ENCODE data around the gene GEN1.

Gene GEN1

GRCh38 chr2:17762451-17762850 is 8.5 kb downstream of the GEN1 start:
- TF ChIP-seq REST (IDR thresholded peaks at IDR 0.05; ENCODE audit: low read depth) (no peak), USF1 (IDR thresholded peaks at IDR 0.05) (no peak)

DNA sequence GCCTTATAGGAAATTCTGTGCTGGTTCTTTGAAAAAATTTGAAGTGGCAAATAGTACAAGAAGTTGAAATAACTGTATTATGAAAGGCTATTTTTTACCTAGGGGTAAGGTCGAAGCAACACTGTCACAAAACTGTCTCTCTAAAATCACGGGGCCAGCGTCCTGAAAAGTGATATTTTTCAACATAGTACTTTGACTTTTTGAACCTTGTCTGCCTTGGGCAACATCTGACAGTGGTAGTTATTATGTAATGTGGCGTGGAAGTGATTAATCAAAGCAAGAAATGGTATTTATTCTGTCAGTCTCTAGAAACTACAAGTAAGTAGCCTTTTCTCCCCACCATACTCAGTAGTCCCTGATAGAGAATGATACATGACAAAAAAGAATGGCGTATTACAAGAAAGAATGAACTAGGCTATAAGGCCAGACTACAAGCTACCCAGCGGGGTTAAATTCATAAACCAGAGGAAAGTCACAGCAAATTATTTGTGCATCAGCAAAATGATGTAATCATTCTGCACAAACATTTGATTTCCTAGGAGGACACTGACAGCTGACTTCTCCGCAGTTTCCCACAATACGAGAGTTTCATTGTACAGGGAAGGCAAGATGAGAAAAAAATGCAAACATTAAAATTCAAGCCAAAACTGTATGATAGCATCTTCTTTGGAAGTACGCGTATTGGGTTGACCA is 9.8 kb downstream of the GEN1 start:
- no peak for TF ChIP-seq TAF1 (IDR thresholded peaks at IDR 0.05; ENCODE audit: low read depth)
- TF ChIP-seq REST (IDR thresholded peaks at IDR 0.05; ENCODE audit: low read depth), result no peak
- TF ChIP-seq ZBTB7A (IDR thresholded peaks at IDR 0.05; ENCODE audit: low read depth), result no peak
- no peak for TF ChIP-seq FOXM1 (IDR thresholded peaks at IDR 0.05; ENCODE audit: borderline replicate concordance, low read depth)
- no peak for TF ChIP-seq CREB1 (IDR thresholded peaks at IDR 0.05; ENCODE audit: low read depth)
- TF ChIP-seq TCF12 (IDR thresholded peaks at IDR 0.05; ENCODE audit: low read depth), result no peak
- TF ChIP-seq, protein P1, sequence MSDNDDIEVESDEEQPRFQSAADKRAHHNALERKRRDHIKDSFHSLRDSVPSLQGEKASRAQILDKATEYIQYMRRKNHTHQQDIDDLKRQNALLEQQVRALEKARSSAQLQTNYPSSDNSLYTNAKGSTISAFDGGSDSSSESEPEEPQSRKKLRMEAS (IDR thresholded peaks at IDR 0.05), result no peak
- no peak for TF ChIP-seq TEAD4 (IDR thresholded peaks at IDR 0.05)
- no peak for TF ChIP-seq USF1 (IDR thresholded peaks at IDR 0.05)
- TF ChIP-seq RAD21 (IDR thresholded peaks at IDR 0.05; ENCODE audit: low read depth), result no peak
- no peak for TF ChIP-seq EP300 (IDR thresholded peaks at IDR 0.05; ENCODE audit: borderline replicate concordance)
- no peak for TF ChIP-seq NFIC (IDR thresholded peaks at IDR 0.05)

DNA sequence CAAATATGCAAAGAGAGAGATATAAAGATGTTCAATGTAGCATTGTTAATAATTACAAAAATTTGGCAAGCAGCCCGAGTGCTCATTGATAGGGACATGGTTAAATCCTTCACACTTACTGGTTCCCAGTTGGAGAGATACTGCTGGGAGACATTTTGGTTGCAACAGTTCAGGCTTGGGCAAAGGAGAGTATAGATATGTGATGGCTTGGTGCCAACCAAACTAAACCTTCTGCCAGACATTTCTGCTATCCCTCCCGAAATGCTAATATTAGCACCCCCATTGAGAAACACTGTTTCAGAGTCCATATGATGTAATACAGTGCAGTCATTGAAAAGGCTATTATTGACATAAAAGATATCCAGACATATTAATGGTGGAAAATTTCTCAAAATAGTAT is 11.5 kb downstream of the GEN1 start:
- no peak for TF ChIP-seq EP300 (IDR thresholded peaks at IDR 0.05; ENCODE audit: borderline replicate concordance)
- TF ChIP-seq CREB1 (IDR thresholded peaks at IDR 0.05; ENCODE audit: low read depth), result no peak
- no peak for TF ChIP-seq RAD21 (IDR thresholded peaks at IDR 0.05; ENCODE audit: low read depth)

DNA sequence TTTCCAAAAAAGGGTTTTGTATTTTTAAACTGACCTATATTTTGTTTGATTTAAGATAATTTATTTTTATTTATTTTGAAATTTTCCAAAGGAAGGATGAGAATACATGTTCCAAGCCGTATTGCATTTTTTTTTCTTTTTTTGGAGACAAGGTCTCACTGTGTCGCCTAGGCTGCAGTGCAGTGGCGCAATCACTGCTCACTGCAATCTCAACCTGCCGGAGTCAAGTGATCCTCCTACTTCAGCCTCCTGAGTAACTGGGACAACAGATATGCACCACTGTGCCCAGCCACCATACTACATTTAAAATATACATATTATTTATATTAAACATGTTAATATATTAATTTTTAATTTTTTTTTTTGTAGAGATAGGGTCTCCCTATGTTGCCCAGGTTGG is 15.0 kb downstream of the GEN1 start:
- TF ChIP-seq TAF1 (IDR thresholded peaks at IDR 0.05; ENCODE audit: low read depth) (no peak), TCF12 (IDR thresholded peaks at IDR 0.05; ENCODE audit: low read depth) (no peak), REST (IDR thresholded peaks at IDR 0.05; ENCODE audit: low read depth) (no peak)

DNA sequence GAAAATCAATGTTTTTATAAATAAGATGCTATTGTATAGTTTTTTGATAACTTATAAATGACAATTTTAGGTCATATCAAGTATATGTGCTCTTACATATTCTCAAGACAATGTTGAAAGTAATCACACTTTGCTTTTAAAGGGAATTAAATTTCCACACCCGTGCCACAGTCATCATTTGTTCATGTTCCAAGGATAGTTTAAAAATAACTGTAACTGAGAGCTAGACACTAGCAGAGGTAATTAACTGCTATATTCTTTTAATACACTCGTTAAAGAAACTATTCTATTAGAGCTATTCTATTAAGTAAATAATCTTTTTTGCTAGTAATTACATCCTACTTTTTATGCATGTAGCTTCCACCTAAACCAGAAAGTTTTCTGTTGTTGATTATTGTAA is 18.0 kb downstream of the GEN1 start:
- TF ChIP-seq REST (IDR thresholded peaks at IDR 0.05; ENCODE audit: low read depth) (no peak), FOXM1 (IDR thresholded peaks at IDR 0.05; ENCODE audit: borderline replicate concordance, low read depth) (no peak), ZBTB7A (IDR thresholded peaks at IDR 0.05; ENCODE audit: low read depth) (no peak), USF1 (IDR thresholded peaks at IDR 0.05) (no peak), CREB1 (IDR thresholded peaks at IDR 0.05; ENCODE audit: low read depth) (no peak), YY1 (IDR thresholded peaks at IDR 0.05; ENCODE audit: low read depth) (no peak), CEBPB (IDR thresholded peaks at IDR 0.05) (no peak)
- TF ChIP-seq, protein P1 (IDR thresholded peaks at IDR 0.05), result no peak
